Measurements from ENCODE around the gene LIN28B. TPM values are rescaled to one million over a fixed set of nuclear protein-coding genes. Genes with fewer than 3 reads are reported as not detected.
"Not testable (repeated sequence)": the region's sequence is repeated elsewhere in the genome, so short reads cannot be mapped to it uniquely, and the experiment has no call there.

LIN28B gene
- polyA plus RNA-seq, 3 donors: 0.13 to 0.32 (median 0.30) TPM

DNA sequence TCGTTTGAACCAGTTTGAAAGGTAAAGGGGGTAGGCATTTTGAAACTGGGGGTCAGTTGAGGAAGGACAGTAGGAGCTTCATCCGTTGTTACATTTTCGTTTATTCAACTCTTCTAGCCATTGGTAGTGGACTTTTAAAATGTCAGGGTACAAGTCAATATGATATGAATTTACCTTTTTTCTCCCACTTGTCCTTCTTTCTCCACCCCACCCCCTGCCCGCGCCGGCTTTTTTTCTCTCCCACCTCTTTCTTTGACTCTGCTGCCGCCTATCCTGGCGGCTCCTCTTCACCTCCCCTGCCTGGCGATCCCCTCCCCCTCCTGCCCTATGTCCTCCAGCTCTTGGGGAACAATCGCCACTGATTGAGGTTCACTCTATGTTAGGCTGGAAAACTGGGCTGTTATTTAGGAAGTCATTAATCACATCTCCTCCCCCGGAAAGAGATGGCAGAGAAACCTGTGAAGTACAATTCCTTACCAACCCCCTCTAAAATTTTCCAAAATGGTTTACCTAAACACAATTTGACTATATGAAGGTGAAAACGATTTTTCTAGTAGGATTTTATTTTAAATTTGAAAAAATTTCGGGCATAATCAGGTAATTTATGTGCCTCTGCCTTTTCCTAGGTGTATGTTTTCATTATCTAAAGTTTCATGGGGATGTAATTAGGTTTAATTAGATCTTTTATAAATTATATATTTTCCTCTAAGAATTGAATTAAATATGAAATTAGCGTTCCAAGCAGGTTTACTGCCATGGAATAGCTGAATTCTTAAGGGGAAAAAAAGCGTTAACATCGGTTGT lies 778 bp upstream of the LIN28B start:
- no peak for DNase-seq

DNA sequence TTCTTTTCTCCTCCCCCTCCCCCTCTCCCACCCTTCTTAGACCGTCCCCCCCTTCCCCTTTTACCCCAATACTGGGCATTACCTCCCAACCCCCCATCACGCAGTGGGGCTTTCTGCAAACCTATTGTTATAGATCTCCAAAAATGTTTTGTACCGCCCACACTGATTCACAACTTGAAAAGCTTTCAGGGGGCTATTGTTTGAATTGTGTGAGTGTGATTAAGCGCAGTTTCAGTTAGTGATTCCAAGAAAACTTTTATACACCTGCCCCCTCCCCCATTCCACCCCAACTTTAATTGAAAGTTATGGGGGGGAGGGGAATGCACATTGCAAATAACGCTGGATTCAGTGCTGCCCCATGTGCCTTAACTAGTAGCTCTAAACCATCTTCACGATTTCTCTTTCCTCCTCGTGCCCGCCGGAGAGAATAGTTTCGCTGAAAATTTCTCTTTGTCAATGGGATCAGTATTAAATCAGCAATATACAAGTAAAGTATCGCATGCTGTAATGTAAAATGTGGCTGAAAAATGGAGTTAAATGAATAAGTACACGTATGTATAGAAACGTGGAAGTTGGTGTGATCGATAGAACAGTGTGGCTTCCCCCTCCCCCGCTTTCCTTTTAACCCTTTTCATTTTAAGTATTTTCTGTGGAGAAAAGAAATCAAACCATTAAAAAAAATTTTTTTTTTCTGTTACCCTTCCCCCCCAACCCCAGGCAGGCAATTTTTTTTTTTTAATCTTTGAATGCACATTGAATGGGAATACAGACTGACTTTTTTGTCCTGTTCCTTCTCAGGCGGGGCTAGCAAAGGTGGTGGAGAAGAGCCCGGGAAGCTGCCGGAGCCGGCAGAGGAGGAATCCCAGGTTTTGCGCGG lies 632 bp downstream of the LIN28B start:
- no peak for DNase-seq

DNA sequence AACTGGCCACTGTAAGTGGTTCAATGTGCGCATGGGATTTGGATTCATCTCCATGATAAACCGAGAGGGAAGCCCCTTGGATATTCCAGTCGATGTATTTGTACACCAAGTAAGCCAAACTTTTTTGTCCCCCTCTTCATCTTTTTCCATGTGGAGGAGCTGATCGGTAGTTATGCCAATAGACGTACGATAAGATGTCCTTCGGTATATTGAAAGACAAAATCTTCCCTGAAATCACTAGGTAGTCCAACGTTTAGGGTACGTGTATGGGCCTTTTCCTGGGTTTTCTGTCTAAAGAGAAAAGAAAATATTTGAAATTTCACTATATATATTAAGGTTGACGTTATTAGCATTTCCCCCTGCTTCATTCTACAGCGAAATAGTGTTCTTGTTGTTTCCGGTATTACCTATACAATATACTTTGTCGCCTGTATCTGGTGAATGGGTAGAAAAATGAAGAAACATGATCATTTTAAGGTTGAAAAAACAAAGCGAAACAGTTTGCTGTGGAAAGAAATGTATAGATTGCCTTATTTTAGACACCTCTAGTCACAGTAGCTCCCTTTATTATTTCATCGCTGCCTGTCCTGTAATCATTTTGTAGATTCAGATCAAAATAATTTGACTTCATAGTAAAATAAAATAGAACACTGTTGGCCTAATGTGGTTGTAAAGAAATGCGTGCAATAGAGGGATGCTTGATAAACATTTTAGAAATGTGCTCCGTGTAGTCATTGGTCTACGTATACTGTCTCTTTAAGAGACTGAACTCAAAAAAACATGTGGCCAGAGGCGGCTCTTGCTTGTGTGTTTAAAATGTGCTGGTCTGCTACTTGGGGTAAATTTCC lies 1.5 kb downstream of the LIN28B start:
- no peak for DNase-seq

DNA sequence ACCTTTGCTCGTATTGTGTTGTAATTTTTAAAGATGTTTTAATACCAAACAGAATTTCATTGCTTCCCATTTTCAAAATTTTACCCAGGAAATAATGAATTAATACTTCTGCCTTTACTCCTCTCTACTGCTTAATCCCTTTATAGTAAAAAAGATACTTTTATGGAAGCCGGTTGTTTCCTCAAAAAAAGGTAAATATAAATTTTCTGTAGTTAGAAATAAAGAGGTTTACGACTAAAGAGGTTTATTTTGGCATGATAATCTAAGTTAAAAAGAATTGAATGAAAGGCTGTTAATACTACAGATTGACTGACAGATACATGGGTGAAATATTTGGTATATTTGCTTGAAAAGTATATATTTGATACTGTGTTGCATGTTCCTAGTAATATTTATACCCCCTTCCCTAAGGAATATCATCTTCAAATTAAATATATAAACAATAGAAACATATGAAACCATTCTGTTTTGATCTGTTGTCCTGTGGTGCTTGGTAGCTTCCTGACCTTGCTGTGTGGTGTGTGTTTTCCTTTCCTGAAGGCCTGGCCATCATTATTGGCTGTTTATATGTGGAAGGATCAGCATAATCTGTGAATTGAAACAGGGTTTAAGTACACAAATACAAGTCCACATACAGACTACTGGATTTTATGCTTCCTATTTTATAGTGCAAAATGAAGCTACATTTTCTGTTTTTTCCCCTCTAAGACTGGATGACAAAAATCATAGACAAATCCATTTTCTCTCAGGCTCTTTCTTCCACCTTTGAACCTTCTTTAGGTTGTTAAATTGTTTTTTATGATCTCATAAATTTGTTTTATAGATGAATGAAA lies 2.3 kb downstream of the LIN28B start:
- DNase-seq: no peak

DNA sequence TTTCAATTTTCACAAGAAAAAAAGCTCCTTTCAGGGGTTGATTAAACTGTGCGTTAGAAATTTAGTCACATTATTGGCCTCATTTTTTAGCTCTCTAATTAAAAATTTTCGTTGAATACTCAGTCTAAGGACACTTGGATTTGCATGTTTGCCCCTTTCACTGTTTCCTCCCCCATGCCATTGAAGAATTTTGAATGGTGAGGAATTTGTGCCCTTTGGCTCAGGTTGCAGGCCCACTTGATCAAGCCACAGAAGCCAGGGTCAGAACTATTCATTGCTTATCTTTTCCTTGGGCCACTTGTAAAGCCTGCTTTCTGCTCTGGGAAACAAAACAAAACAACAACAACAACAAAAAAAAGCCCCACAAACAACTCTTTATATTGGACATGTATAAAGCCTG lies 12.2 kb downstream of the LIN28B start:
- DNase-seq: no peak

DNA sequence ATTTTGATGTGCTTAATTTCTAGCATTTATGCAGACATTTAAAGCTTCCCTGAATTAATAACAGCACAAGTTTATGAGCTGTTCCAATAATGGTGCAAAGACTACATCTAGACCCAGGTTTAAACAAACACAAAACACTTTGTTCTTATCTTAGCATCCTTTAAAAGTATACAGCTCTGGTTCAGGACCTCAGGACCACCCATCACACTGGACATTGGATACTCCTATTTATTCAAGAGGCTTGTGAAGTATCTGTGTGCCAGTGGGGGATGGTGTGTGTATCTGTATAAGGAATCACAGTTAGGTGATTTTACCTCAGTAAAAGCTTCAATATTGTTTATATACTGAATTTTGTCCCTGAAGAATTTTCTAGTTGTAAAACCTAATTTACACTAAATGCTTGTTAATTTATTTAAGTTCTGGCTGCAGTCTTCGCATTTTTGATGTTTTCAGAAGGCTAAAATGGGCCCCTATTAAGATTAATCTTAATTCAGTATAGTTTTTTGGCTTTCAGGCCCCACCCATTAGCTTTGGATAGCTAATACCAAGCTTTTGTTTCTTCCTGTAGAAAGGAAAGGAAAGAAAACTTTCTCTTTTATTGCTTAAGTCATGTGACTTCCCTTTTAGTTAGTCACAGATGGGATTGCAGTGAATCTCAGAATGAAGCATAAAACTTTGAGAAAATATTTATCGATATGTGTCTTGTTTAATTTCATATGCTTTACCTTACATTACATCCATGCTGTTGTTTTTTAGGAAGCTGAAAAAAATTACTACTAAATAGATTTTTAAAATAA lies 13.1 kb downstream of the LIN28B start:
- DNase-seq: no peak

DNA sequence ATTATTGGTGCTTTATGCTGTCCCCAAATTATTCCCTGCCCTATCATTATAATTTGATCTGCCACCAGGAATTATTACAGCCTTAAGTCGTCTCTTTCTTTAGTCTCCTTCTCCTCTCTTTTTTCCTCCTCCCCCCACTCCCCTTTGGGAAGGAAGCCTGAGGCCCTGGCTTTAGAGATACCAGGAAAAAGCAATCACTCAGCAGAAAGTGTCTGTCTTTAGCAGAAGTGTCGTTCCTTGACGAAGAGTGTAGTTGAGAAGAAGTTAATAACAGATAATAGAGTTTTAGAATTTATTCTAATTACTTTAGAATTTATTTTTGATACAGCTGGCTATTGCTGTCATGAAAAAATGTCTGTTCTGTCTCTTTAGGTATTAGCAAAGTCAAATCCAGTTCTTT lies 16.5 kb downstream of the LIN28B start:
- no peak for DNase-seq

DNA sequence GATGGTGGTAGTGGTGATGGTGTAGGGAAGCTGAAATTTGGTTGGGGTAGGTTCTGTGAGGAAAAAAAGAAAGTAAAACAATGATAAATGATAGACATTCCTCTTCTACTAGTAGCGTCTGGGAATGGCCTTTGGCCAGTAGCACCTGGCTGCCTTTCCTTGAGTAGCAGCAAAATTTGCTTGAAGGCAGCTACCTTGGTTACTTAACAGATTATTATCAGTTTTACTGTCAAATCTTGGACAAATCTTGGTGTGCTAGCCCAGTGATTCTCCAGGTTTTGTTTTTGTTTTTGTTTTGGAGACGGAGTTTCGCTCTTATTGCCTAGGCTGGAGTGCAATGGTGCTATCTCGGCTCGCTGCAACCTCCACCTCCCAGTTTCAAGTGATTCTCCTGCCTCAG lies 26.4 kb downstream of the LIN28B start:
- no peak for DNase-seq

DNA sequence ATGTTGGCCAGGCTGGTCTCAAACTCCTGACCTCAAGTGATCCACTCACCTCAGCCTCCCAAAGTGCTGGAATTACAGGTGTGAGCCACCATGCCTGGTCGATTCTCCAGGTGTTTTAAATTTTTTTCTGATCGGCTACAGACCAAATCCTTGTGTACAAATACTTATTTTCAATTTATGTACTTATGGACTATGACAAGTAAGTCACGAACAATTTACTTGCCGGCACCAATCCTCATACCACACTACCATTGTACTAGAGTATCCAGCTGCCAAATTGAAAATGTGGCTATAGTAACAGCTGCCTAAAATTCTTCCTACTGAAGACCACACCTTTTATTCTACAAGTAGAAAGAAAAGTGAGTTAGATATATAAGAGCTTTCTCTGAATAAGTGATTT lies 26.9 kb downstream of the LIN28B start:
- no peak for DNase-seq

DNA sequence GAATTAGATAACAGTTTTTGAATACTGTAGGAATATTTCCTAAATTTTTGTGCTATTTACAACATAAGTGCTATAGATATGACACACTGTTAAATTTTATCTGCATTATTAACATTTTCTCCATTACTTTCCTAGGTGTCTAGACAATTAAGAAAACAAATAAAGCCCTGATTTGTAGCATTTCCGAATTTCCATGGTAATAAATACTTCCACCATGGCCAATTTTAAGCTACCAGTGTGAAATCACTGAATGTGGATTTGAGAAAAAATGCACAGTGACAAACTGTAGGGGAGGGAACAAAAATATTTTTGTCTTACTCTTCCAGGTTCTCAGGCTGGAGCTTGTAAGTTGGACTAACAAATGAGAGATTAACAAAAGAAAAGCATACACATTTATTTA lies 27.9 kb downstream of the LIN28B start:
- DNase-seq: no peak

DNA sequence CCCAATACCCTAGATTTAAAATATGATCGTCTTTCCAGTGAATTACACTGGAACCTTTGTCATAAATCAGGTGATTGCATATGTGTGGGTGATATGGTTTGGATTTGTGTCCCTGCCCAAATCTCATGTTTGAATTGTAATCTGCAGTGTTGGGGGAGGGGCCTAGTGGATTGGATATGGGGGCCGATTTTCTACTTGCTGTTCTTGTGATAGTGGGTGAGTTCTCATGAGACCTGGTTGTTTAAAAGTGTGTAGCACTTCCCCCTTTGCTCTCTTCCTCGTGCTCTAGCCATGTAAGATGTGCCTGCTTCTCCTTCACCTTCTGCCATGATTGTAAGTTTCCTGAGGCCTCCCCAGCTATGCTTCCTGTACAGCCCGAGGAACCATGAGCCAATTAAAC lies 29.0 kb downstream of the LIN28B start:
- DNase-seq: not testable (repeated sequence)

DNA sequence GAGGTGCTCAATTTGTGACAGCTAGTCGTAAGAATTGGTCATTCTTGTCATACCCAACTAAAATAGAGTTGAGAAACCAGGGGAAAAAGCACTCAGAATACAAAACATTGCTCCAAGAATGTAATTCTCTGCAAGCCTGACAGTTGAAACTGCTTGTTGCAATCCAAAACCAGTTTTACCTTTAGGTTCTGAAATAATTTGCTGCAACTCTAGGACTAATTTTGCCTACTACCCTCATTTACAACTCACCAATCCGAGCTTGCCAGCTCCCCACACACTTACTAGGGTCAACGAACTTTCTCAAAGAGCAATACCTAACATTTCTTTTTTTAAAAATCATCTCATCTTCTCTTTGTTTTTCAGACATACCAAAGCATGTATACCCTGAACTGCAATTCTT lies 29.7 kb downstream of the LIN28B start:
- no peak for DNase-seq

DNA sequence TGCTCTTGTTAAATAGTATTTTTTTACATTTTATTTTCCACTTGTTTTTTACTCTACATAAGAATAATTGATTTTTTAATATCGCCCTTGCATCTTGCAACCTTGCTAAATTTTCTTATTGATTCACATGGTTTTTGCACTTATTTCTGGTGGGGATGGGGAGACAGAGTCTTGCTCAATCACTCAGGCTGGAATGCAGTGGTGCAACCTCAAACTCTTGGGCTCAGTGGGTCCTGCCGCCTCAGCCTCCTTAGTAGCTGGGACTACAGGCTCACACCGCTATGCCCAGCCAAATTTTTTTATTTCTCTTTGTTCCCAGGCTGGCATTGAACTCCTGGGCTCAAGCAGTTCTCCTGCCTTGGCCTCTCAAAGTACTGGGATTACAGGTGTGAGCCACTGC lies 30.3 kb downstream of the LIN28B start:
- DNase-seq: no peak

DNA sequence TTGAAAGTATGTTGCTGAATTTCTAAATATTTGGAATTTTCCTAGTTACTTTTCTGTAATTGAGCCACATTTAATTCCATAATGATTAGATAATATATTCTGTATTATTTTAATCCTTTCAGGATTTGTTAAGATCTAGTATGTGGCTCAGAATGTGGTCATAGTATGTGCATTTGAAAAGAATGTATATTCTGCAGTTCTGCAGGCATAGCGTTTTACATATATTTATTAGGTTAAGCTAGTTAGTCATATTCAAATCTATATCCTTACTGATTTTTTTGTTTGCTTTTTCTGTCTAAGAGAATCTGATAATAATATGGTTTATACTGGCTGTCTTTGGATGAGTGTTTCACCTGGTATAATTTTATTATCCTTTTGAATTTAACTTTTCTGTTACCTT lies 33.2 kb downstream of the LIN28B start:
- no peak for DNase-seq

DNA sequence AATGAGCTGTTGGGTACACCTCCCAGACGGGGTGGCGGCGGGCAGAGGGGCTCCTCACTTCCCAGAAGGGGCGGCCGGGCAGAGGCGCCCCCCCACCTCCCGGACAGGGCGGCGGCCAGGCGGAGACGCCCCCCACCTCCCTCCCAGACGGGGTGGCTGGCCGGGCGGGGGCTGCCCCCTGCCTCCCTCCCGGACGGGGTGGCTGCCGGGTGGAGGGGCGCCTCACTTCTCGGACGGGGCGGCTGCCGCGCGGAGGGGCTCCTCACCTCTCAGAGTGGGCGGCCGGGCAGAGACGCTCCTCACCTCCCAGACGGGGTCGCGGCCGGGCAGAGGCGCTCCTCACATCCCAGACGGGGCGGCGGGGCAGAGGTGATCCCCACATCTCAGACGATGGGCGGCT lies 34.2 kb downstream of the LIN28B start:
- DNase-seq: not testable (repeated sequence)

DNA sequence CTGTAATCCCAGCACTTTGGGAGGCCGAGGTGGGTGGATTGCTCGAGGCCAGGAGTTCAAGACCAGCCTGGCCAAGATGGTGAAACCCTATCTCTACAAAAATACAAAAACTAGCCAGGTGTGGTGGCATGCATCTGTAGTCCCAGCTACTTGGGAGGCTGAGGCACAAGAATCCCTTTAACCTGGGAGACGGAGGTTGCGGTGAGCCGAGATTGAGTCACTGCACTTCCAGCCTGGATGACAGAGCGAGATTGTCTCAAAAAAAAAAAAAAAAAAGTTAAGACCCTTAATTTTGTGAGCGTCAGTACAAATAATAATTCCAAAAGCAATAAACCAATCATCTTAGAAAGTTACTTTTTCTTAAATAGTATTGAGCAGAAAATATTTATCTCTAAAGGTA lies 36.7 kb downstream of the LIN28B start:
- not testable (repeated sequence) for DNase-seq

DNA sequence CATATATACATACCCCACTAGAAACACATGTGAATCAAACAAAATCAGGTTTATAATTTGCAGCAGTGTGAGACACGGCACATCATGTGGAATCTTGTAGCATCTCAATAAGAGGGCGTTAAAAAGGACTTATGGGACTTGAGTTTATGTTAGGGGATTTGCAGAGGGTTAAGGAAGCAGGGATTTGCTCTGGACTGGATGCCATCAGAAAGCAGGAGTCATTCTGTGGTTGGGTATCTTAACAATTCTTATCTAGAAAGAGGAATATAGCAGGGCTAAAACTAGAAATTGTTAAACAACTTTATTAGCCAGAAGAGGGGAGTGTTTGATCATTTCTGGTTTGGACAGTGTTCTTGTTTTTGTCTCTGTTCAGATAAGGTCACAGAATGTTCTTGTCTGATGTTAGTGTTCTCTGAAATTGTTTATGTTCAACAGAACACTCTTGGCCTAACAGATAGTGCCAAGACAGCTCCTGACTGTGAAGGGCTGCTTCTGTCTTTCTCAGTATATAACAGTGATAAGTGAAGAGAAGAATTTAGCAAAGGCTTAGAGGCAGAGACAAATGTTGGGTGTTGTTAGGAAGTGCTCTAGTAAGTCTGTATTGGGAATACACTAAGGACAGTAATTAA lies 39.2 kb downstream of the LIN28B start:
- DNase-seq: no peak

DNA sequence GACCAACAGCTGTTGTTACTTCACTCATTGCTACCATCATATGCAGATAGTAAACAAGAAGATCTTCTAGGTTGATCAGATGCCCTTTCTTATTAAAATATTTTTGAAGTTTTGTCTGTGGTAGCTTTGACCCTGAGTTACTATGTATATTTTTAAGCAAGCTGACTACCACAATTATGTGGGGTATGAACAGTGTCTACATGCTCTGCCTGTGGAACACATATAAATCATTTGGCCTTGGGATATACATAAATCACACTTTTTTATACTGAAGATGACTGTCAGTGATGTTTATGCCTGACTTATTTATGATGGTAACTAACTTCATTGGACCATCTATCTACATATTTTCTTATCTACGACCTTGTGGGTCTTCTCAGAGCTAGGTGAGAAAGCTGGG lies 44.2 kb downstream of the LIN28B start:
- DNase-seq: no peak

DNA sequence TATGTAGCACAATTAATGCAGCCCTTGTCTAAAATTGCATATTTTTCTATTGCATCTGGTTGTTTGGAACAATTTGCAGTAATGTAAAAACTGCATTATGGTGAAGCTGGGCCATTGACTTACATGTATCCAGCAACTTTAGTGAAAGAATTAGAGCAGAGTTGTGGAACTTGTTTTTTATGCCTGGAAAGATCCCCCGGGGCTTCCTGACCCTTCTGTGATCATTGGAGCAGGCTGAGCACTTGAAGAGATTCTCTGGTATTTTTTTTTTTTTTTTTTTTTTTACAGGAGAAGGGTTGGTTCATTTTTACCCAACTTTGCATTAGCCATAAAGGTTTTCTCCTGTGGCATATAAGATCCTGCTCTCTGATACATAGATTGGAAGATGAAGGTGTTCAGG lies 45.0 kb downstream of the LIN28B start:
- DNase-seq: peak; percentile 42

DNA sequence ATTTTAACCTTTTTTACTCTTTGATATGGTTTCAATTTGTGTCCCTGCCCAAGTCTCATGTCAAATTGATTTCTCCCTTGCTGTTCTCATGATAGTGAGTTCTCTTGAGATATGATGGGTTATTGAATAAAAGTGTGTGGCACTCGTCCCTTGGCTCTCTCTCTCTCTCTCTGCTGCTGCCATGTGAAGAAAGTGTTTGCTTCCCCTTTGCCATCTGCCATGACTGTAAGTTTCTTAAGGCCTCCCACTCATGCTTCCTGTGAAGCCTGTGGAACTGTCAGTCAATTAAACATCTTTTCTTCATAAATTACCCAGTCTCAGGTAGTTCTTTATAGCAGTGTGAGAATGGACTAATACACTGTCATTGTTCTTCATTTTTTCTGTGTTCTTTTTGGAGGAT lies 48.5 kb downstream of the LIN28B start:
- no peak for DNase-seq

Measured in renal pelvis (tissue), 4 donors.